Heart right ventricle (tissue), 16 donors: ENCODE results near the gene DDB1. TPM values are rescaled to one million over a fixed set of nuclear protein-coding genes. Genes with fewer than 3 reads are reported as not detected.

Experiments
- ATAC-seq, 8 donors: fragments of 200-7000 bp; cut with Tn5 transposase; one replicate each; pipeline ENCODE4 v1.9.1; 2020; ENCODE audit warnings: mild to moderate bottlenecking in 8 of 8, moderate library complexity in 8 of 8, moderate number of reproducible peaks in 1 of 8
- DNase-seq, 2 donors: peaks; one replicate each; pipeline ENCODE4 v3.0.0-alpha.2; 2020
- H3K27ac ChIP-seq, 10 donors: fragments of 200-600 bp; sonication (generic) in 2 of 10; one replicate each; pipeline versions ENCODE4 v1.5.0 to v1.8.0; 2020 to 2022; ENCODE audit warnings: mild to moderate bottlenecking in 3 of 10
- H3K27me3 ChIP-seq, 7 donors: fragments of 200-600 bp; one replicate each; pipeline ENCODE4 v1.8.0; 2021 to 2022; ENCODE audit warnings: mild to moderate bottlenecking in 2 of 7
- H3K36me3 ChIP-seq, 9 donors: fragments of 200-600 bp; sonication (generic) in 1 of 9; one replicate each; pipeline versions ENCODE4 v1.5.0 to v1.8.0; 2020 to 2022; ENCODE audit warnings: mild to moderate bottlenecking in 2 of 9
- H3K4me1 ChIP-seq, 9 donors: fragments of 200-600 bp; sonication (generic) in 1 of 9; one replicate each; pipeline versions ENCODE4 v1.5.0 to v1.8.0; 2020 to 2022; ENCODE audit warnings: mild to moderate bottlenecking in 4 of 9
- H3K4me3 ChIP-seq, 10 donors: fragments of 200-600 bp; sonication (generic) in 2 of 10; one replicate each; pipeline versions ENCODE4 v1.5.0 to v1.8.0; 2020 to 2022; ENCODE audit warnings: mild to moderate bottlenecking in 7 of 10, moderate library complexity in 2 of 10
- H3K9me3 ChIP-seq, 11 donors: fragments of 200-600 bp in 10 of 11; sonication (generic) in 2 of 11; one replicate each; pipeline versions ENCODE4 v1.5.0 to v1.8.0; 2013 to 2022; ENCODE audit warnings: mild to moderate bottlenecking in 2 of 11, control low read depth in 1 of 11, moderate library complexity in 1 of 11
- CTCF ChIP-seq, 9 donors: fragments of 200-600 bp; sonication (generic) in 2 of 9; IDR thresholded peaks; one replicate each; pipeline versions ENCODE4 v1.5.0 to v1.8.0; 2021 to 2022; ENCODE audit warnings: antibody characterized with exemption in 9 of 9, mild to moderate bottlenecking in 5 of 9, moderate library complexity in 1 of 9
- WGBS, 2 donors: extraction: QIAGEN DNeasy Blood & Tissue Kit; methylation state at CpG; one replicate each; pipeline ENCODE4 v1.1.7; 2013; ENCODE audit warnings: inconsistent platforms in 1 of 2; 5-methylcytosine and 5-hydroxymethylcytosine counted together
- intact Hi-C, 10 donors: fragments of 100-400 bp; cut with DNase I; formaldehyde crosslinking; loops; one replicate each; pipeline versions ENCODE4 v1.11.1 to v1.14.2; 2022
- polyA plus RNA-seq, 2 donors: library from polyadenylated mRNA; stranded (reverse); fragments of 200-250 nt; gene quantifications; one replicate each; pipeline ENCODE4 v1.2.3, GENCODE V29; 2013
- total RNA-seq, 10 donors: library from RNA; stranded (reverse); fragmentation: NEBNext Ultra II Directional in 3 of 10; extraction: Animal tissue kit (Norgen Biotek cat#: 25700) in 3 of 10; gene quantifications; one replicate each; pipeline versions ENCODE4 v1.2.1 to v1.2.4, GENCODE V29; 2021 to 2023
- donor health status: Arrhythmogenic right ventricular cardiomyopathy.
- donor health status: ischemic (EF 13 %, LVEDD 7.1; RV severe dilation, severe dysfunction).
- donor health status: healthy with polysubstance abuse.
- donor health status: DM: no; HTN: yes; CAD: no.
- donor health status: DM: no; HTN: no; CAD: no.
- donor health status: ischemic (EF 25% LVEDD 6.9; RV normal size, moderate dysfunction).
- donor health status: ischemic (EF 25% LVEDD 5.7; RV mildly dilated, moderate dysfunction).
- donor health status: healthy.
- donor health status: DM: yes; HTN: yes; CAD: no.
- donor health status: Ischemic cardiomyopathy.
- donor health status: ischemic (EF 35%, LVEDD 5.7; RV mildly dilated, moderate dysfunction).
- donor health status: nonischemic (EF 11% LVEDD 7.7; RV severe dilation, severe dysfunction).
- donor health status: DM: yes; HTN: yes; CAD: no.
- donor health status: PGD.
- donor health status: ischemic (EF 29% LVEDD 5.4; RV normal size, mild dysfunction).
- donor health status: nonischemic (EF 23%, LVEDD 6.1; RV moderate dilation, normal function).

The DDB1 gene
- total and polyA plus RNA-seq, 12 donors: 59.0 to 147 (median 129) TPM

GRCh38 chr11:61362542-61362875 lies 29.6 kb upstream of the DDB1 start:
- intact Hi-C loops: loop anchor here in 2 of 10 donors (1.0 to 2.0 kb wide), 2 partner anchors 26 to 29 kb away; partner anchors contain the start of genes DDB1 (in 1 of the 2) and TKFC (in 1 of the 2)
- no peaks in the 10 kb centered on the region for H3K9me3 ChIP-seq
- no peaks in the 10 kb centered on the region for H3K27me3 ChIP-seq
- peak overlapping the region; percentile 43 to 89 (median 76) for H3K4me3 ChIP-seq
- no peak for DNase-seq
- peaks cover 0 to 42% (median 34%) of the 10 kb centered on the region in 9 donors for H3K36me3 ChIP-seq
- no peak for TF ChIP-seq CTCF (IDR thresholded peaks at IDR 0.05)
- H3K27ac ChIP-seq: peak overlapping the region; percentile 93 to 100 (median 99)
- 0 to 1% methylated on average over 12 of the region's 12 CpGs for WGBS, 2 donors
- H3K4me1 ChIP-seq: peaks cover 3 to 43% (median 30%) of the 10 kb centered on the region in 9 donors
- ATAC-seq: peak in 5 of 8 donors; percentile 5 to 23 (median 9)

- Histone ChIP-seq H3K27ac (peak within 1 kb of the TSS; percentile 93 to 100 (median 99)), H3K4me3 (peak within 1 kb of the TSS; percentile 43 to 89 (median 76)), H3K9me3 (no peaks in the 10 kb centered on the region), H3K36me3 (peaks cover 0 to 36% (median 29%) of the 10 kb centered on the region in 9 donors), H3K4me1 (peaks cover 3 to 47% (median 30%) of the 10 kb centered on the region in 9 donors), H3K27me3 (no peaks in the 10 kb centered on the region)
- ATAC-seq: peak; percentile 96 to 98 (median 98)
- no peak for TF ChIP-seq CTCF (IDR thresholded peaks at IDR 0.05)
- intact Hi-C loops: loop anchor here in 3 of 10 donors (1.0 to 2.0 kb wide), 3 partner anchors 25 to 29 kb away; partner anchors contain the start of genes DDB1 (in 2 of the 3) and TKFC (in 2 of the 3)
- peak; percentile 90 for DNase-seq
- WGBS, 2 donors: 0% methylated on average over 63 of the region's 63 CpGs
Observed at GRCh38 chr11:61361741-61362541, 29.0 kb upstream of the DDB1 start, which contains the start of the genes CYB561A3 and TMEM138. Gene CYB561A3, minus strand, starts transcription at chr11:61361882. Its CDS starts 5,169 bp downstream, at chr11:61356713. Gene TMEM138, plus strand, starts transcription at chr11:61362374. Its CDS starts 2,017 bp downstream, at chr11:61364391.

GRCh38 chr11:61361237-61361740 lies 28.4 kb upstream of the DDB1 start:
- Histone ChIP-seq H3K4me3 (peak overlapping the region; percentile 43 to 89 (median 76)), H3K27ac (peak overlapping the region; percentile 93 to 100 (median 99)), H3K4me1 (peaks cover 3 to 53% (median 30%) of the 10 kb centered on the region in 9 donors), H3K9me3 (no peaks in the 10 kb centered on the region), H3K27me3 (no peaks in the 10 kb centered on the region), H3K36me3 (peaks cover 0 to 33% (median 23%) of the 10 kb centered on the region in 9 donors)
- 3% methylated on average over 22 of the region's 22 CpGs for WGBS, 2 donors
- ATAC-seq (no peak), DNase-seq (no peak)
- intact Hi-C loops: loop anchor here in 1 of 10 donors (2.0 kb wide), 1 partner anchor 28 kb away; the partner anchor contains the start of genes DDB1 and TKFC
- no peak for TF ChIP-seq CTCF (IDR thresholded peaks at IDR 0.05)

- intact Hi-C loops: no loop called here
- H3K9me3 ChIP-seq: no peaks in the 10 kb centered on the region
- H3K4me3 ChIP-seq: no peak overlapping the region
- TF ChIP-seq CTCF (IDR thresholded peaks at IDR 0.05): no peak
- peaks cover 3 to 53% (median 30%) of the 10 kb centered on the region in 9 donors for H3K4me1 ChIP-seq
- no peak for DNase-seq
- peaks cover 0 to 27% (median 5%) of the 10 kb centered on the region in 9 donors for H3K36me3 ChIP-seq
- peak overlapping the region in 1 of 10 donors; percentile 26 for H3K27ac ChIP-seq
- no peak for ATAC-seq
- H3K27me3 ChIP-seq: no peaks in the 10 kb centered on the region
- 65 to 77% methylated on average over 6 of the region's 6 CpGs for WGBS, 2 donors
Observed at GRCh38 chr11:61359516-61359915, 26.6 kb upstream of the DDB1 start.
